HEK293T (cell line): ENCODE results near the gene ADAM22.

Source experiments
- ARNT ChIP-seq: fragments of 450-650 bp; IDR thresholded peaks from 2 replicates; pipeline ENCODE4 v1.6.1; 2017; ENCODE audit warnings: mild to moderate bottlenecking
- BHLHE40 ChIP-seq: fragments of 450-650 bp; IDR thresholded peaks from 2 replicates; pipeline ENCODE4 v1.6.1; 2016; ENCODE audit warnings: mild to moderate bottlenecking, moderate library complexity, borderline replicate concordance
- CTBP1 ChIP-seq: fragments of 450-650 bp; IDR thresholded peaks from 2 replicates; pipeline ENCODE4 v1.6.1; 2016; ENCODE audit warnings: borderline replicate concordance
- ELF4 ChIP-seq: fragments of 450-650 bp; IDR thresholded peaks from 2 replicates; pipeline ENCODE4 v1.6.1; 2017; ENCODE audit warnings: antibody characterized with exemption
- FOXA1 ChIP-seq: fragments of 450-650 bp; IDR thresholded peaks from 2 replicates; pipeline ENCODE4 v1.6.1; 2016; ENCODE audit warnings: mild to moderate bottlenecking
- FOXK2 ChIP-seq: fragments of 450-650 bp; IDR thresholded peaks from 2 replicates; pipeline ENCODE4 v1.6.1; 2016; ENCODE audit warnings: mild to moderate bottlenecking
- FOXM1 ChIP-seq: fragments of 450-650 bp; IDR thresholded peaks from 2 replicates; pipeline ENCODE4 v1.6.1; 2017; ENCODE audit warnings: mild to moderate bottlenecking, borderline replicate concordance
- HDGF ChIP-seq: fragments of 450-650 bp; IDR thresholded peaks from 2 replicates; pipeline ENCODE4 v1.6.1; 2017; ENCODE audit warnings: antibody characterized with exemption, borderline replicate concordance
- NFRKB ChIP-seq: fragments of 450-650 bp; IDR thresholded peaks from 2 replicates; pipeline ENCODE4 v1.6.1; 2016; ENCODE audit warnings: mild to moderate bottlenecking, moderate library complexity
- SP1 ChIP-seq: fragments of 450-650 bp; IDR thresholded peaks from 2 replicates; pipeline ENCODE4 v1.6.1; 2017
- SUZ12 ChIP-seq: fragments of 450-650 bp; IDR thresholded peaks from 2 replicates; pipeline ENCODE4 v1.6.1; 2016; ENCODE audit warnings: mild to moderate bottlenecking
- TARDBP ChIP-seq: fragments of 450-650 bp; IDR thresholded peaks from 2 replicates; pipeline ENCODE4 v1.6.1; 2016
- ZNF384 ChIP-seq: fragments of 450-650 bp; IDR thresholded peaks from 2 replicates; pipeline ENCODE4 v1.6.1; 2016

- no peak for TF ChIP-seq SP1
- no peak for TF ChIP-seq CTBP1
- TF ChIP-seq SUZ12 = no peak
- TF ChIP-seq ZNF384 = no peak
- no peak for TF ChIP-seq HDGF
- TF ChIP-seq NFRKB = no peak
- no peak for TF ChIP-seq FOXA1
- TF ChIP-seq ELF4 = no peak
- TF ChIP-seq ARNT = no peak
- TF ChIP-seq FOXM1 = no peak
- no peak for TF ChIP-seq FOXK2
- TF ChIP-seq BHLHE40 = no peak
- TF ChIP-seq TARDBP = no peak
Measured at GRCh38 chr7:88226201-88226600, 292.1 kb downstream of the ADAM22 start.
